Stimulated activated CD4-positive, alpha-beta T cell treated with anti-CD3 and anti-CD28 coated beads, Interleukin-15, amount 100 ng/mL, for 1 hour (primary cell): Measurements from ENCODE around the gene TYW1.
"Not testable (repeated sequence)": the region's sequence is repeated elsewhere in the genome, so short reads cannot be mapped to it uniquely, and the experiment has no call there.

Experiments used
- DNase-seq, 2 donors: peaks; one replicate each; pipeline ENCODE4 v3.0.0-alpha.2; 2020; ENCODE audit warnings: low read depth in 1 of 2, low spot score in 1 of 2

Gene TYW1

GRCh38 chr7:67184912-67185659 lies 188.5 kb downstream of the TYW1 start:
- not testable (repeated sequence) for DNase-seq

DNA sequence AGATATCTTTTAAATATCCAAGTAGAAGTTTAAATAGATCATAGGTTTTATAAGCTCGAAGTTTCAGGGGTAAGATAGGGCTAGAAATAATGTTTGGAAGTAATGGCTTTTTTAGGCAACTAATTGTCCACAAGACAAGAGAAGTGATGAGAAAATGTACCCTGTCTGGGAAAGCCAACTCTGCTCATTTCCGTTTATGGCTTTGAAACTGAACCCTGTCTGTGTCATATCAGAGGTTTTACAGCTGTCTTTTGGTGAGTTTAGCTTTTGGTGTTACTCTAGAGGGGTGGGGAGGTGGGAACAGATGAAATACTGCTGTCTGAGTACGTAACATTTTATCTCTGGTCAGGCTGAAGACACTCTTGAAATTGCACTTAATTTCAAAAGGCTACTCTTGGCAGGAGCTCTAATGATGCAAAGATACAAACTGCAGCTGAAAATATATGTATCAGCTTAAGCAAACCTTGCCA lies 189.1 kb downstream of the TYW1 start:
- not testable (repeated sequence) for DNase-seq

DNA sequence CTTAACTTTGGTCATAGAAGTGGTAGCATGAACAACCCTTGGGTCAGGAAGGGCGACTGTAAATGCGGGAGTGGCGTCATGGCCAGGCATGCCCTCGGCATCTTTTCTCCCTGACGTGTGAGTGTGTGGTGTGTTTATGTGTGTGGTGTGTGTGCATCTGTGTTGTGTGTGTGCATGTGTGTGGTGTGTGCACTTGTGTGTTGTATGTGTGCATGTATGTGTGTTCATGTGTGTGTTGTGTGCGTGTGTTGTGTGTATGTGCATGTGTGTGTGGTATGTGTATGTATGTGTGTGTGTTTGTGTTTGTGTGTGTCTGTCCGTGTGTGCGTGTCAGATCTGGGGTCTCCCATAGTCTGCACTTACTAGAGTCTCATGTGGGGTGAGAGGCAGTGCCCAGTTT lies 192.5 kb downstream of the TYW1 start:
- not testable (repeated sequence) for DNase-seq

DNA sequence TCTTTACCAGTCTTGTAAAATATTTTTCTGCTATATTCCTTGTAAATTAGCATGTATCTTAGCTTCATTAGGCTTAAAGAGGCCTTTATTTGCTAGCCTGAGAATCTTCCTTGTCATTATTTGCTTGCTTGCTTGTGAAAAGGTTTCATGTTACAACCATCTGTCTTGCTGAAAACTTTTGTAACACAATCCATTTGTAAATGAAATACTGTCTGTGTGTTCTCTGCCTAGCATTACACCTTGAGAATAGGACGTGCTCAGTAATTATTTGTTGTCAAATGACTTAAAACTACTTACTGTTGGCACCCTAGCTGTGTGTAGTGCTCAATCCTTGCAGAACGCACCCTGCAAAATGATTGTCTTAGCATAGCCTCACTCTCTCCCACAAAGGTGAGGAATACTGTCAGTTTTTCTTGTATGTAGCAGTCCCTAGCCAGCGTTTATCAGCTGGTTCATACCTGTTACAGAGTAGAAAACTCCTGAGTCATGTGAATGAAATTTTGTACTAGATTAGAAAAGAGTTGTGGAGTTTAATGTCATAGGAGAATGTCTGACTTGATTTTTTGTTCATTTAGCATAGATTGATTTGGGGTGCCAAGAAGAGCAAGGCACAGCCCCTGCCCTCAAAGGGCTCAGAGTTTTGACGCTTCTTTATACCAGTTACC lies 193.3 kb downstream of the TYW1 start:
- DNase-seq: not testable (repeated sequence)

- DNase-seq: not testable (repeated sequence)
Measured at GRCh38 chr7:67191002-67191720, 194.5 kb downstream of the TYW1 start.

DNA sequence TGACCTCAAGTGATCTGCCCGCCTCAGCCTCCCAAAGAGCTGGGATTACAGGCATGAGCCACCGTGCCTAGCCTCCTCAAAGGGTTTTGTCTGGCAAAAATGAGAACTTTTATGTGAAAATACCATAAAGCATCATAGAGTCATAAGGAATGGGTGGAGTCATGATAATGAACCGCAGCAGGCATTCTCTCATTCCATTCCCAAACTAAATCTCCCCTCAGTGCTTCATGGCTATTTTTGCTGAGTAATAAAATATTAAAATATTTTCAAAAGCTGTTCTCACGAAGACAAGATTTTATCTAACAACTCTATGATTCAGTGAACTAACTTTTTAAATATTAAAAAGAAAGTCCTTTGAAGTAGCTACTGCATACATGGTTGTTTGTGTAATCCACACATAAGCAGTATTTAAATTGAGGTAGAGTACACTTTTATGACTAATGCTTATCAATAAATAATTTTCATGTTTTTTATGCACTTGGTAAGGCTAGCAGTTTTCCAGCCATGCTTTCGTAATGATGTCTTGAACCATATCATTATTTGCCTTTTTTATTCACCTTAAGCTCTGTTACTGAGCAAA lies 195.6 kb downstream of the TYW1 start:
- not testable (repeated sequence) for DNase-seq

GRCh38 chr7:67192889-67193613 lies 196.4 kb downstream of the TYW1 start:
- DNase-seq: not testable (repeated sequence)

GRCh38 chr7:67196176-67196575 lies 199.5 kb downstream of the TYW1 start:
- not testable (repeated sequence) for DNase-seq

DNA sequence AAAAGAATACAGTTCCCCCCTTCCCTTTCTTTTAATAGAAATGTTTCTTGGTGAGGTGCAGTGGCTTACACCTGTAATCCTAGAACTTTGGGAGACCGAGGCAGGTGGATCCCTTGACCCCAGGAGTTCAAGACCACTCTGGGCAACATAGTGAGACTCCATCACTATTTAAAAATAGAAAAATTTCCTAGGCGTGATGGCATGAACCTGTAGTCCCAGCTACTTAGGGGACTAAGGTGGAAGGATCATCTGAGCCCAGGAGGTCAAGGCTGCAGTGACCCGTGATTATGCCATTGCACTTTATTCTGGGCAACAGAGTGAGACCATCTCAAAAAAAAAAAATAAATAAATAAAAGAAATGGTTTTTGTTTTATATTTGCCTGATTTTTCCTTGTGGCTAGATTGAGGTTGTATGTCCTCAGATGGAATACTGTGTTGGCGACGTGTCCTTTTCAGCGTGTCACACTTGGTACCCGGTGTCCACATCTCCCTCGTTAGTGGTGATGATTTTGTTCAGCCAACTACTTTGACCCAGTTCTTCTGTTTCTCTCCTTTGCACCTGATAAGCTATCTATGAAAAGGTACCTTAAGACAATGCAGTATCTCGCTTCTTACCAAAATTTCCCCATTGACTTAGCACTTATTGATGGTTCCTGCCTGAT lies 202.4 kb downstream of the TYW1 start:
- not testable (repeated sequence) for DNase-seq

DNA sequence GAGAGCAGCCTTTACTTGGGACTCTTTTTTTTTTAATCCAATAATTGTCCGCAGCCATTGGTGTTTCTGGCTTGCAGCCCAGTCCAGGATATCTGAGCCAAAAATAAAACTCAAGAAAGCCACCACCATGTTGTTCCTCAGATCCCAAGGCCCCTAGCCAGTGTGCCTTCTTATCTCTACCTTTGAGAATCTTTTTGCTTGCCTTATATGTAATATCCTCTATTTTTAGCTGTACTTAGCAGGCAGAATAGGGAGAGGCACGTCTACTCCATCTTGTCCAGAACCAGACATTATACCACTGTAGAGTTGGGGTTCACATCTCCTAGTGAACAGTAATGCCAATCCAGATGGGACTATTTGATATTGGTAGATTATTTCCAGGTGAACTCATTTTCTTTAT lies 209.1 kb downstream of the TYW1 start:
- not testable (repeated sequence) for DNase-seq

DNA sequence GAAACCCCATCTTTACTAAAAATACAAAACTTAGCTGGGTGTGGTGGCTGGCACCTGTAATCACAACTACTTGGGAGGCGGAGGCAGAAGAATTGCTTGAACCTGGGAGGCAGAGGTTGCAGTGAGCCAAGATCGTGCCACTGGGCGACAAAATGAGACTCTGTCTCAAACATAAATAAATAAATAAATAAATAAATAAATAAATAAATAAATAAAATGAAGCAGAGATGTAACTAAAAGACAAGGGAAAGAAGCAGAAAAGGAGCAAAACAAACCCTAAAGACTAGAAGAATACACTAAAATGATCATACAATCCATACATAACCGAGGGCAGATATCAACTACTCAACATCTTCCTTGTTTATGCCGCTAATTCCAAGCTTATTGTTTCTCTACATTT lies 209.8 kb downstream of the TYW1 start:
- DNase-seq: no peak

DNA sequence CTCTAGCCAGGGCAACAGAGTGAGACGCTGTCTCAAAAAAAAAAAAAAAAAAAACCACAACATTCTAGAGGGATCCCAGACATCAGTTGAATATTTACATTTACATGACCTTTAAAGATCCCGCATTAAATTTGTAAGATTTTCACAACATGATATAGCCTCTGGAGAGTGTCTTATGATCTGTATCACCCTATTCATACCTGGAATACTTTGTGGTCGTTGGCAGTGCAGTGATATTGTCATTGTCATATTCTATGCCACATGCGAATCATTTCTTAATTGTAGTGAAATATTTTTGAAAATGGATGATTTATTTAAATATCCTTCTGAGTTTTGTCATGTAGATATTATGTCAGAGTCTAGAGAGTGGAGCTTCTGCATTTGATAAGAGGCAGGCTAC lies 212.0 kb downstream of the TYW1 start:
- DNase-seq: not testable (repeated sequence)

DNA sequence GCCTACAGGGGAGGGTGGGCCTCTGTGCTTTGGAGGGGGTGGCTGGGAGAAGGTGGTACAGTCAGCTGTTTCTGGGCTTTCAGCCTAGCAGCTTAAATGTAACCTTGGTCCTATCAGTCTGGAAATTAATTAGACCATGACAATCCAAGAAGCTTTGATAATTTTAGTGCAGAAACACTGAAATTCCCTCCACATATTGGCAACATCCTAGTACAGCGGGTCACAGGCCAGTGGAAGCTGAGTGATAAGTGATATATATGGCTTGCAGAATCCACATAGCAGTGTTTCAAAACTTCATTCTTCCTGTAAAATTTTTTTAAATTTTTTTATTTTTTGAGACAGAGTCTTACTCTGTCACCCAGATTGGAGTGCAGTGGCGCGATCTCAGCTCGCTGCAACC lies 212.6 kb downstream of the TYW1 start:
- no peak for DNase-seq

DNA sequence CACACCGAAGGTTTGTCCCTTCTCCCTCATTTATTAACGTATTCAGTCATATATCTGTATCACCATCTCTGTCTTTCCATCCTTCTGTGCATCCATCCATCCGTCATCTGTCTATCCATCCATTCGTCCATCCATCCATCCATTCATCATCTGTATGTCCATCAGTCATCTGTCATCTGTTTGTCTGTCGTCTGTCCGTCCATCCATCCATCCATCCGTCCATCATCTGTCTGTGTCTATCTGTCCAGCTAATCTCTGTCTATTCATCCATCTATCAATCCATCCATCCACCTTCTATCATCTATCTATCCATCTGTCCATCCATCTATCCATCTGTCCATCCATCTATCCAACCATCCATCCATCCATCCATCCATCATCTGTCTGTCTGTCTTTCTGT lies 213.9 kb downstream of the TYW1 start:
- DNase-seq: no peak

GRCh38 chr7:67211650-67212330 lies 215.2 kb downstream of the TYW1 start:
- not testable (repeated sequence) for DNase-seq

DNA sequence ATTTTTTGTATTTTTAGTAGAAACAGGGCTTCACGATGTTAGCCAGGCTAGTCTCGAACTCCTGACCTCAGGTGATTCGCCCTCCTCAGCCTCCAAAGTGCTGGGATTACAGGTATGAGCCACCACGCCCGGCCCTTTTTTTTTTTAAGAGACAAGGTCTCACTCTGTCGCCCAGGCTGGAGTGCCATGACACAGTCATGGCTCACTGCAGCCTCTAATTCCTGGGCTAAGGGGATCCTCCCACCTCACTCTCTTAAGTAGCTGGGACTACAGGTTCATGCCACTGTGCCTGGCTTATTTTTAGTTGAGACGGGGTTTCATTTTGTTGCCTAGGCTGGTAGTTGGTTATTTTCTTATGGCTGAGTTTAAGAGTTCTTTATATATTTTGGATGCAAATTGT lies 216.4 kb downstream of the TYW1 start:
- DNase-seq: not testable (repeated sequence)

GRCh38 chr7:67223551-67223950 lies 226.9 kb downstream of the TYW1 start:
- not testable (repeated sequence) for DNase-seq

- not testable (repeated sequence) for DNase-seq
Measured at GRCh38 chr7:67226340-67226907, 229.8 kb downstream of the TYW1 start.

- not testable (repeated sequence) for DNase-seq
Measured at GRCh38 chr7:67226967-67227366, 230.3 kb downstream of the TYW1 start.
